ENCODE results near the gene RIPOR1.

Gene RIPOR1

DNA sequence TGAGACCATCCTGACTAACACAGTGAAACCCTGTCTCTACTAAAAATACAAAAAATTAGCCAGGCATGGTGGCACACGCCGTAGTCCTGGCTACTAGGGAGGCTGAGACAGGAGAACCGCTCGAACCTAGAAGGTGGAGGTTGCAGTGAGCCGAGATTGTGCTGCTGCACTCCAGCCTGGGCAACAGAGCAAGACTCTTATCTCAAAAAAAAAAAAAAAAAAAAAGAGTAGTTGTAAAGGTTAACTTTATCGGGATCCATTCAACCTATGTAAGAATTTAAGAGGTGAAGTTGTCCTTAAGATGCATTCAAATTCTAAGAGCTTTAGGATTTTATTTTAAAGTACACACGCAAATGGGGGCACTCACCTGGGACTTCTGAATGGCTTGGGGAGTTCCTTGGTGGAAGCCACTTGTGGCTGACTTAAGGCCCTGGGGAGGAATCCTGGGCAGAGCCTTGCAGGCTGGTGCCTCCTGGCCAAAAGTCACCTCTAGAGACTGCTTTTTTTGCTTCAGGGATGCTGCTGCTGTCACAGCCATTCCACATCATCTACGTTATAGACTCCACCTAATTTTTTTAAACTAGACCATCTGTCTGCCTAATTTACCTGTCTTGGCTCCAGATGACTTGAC, 37.0 kb downstream of the RIPOR1 start:
- no peak overlapping the region for H3K4me3 ChIP-seq (replicated peaks; ENCODE audit: low read depth, low read length)
- no peak for DNase-seq (ENCODE audit: extremely low read depth, low read depth)
- TF ChIP-seq CTCF (IDR thresholded peaks at IDR 0.05; ENCODE audit: low read depth, low read length, missing control alignments), result no peak

- no peak for DNase-seq (ENCODE audit: extremely low read depth, low read depth)
- TF ChIP-seq CTCF (IDR thresholded peaks at IDR 0.05; ENCODE audit: low read depth, low read length, missing control alignments), result no peak
- no peak overlapping the region for H3K4me3 ChIP-seq (replicated peaks; ENCODE audit: low read depth, low read length)
These were observed 42.8 kb downstream of the RIPOR1 start for GRCh38 chr16:67571464-67571863.

DNA sequence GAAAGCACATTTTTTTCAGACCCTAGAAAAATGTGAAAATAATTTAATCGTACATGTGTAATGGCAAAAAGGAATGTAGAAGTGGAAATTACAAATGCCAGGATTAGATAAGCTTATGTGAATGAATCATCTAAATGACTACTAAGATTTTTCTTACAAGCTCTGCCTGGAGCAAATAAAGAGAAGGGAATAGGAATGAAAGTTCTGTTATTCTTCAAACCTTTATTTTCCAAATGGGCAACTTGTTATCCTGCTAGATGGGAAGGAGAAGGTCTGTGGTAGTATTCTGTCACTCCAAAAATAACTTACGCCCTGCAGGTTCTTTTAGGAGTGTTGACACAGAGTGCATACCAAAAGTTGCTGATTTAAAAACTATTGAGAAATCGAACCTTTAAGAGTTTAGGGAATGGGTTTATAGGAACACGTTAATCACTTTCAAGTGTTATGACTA, 43.4 kb downstream of the RIPOR1 start:
- no peak for TF ChIP-seq CTCF (IDR thresholded peaks at IDR 0.05; ENCODE audit: low read depth, low read length, missing control alignments)
- H3K4me3 ChIP-seq (replicated peaks; ENCODE audit: low read depth, low read length), result no peak overlapping the region
- no peak for DNase-seq (ENCODE audit: extremely low read depth, low read depth)

DNA sequence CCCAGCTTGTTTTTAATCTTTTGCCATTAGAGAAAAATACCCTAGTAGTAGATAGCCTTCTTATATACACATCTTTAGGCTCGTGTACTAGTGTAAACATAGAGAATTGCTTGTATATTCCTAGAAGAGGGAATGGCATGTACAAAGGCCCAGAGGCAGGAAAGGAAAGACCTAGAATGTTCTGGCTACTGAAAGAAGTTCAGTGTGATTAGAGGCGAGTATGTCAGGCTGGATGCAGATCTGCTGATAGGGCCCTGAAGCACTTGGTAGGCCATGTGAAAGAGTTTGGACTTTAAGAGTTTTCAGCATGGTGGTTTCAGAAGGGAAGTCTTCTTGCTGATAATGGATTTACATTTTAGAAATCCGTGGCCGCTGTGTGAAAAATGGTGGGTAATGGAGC, 51.1 kb downstream of the RIPOR1 start:
- TF ChIP-seq CTCF (IDR thresholded peaks at IDR 0.05; ENCODE audit: low read depth, low read length, missing control alignments), result no peak
- H3K4me3 ChIP-seq (replicated peaks; ENCODE audit: low read depth, low read length), result no peak overlapping the region
- no peak for DNase-seq (ENCODE audit: extremely low read depth, low read depth)

DNA sequence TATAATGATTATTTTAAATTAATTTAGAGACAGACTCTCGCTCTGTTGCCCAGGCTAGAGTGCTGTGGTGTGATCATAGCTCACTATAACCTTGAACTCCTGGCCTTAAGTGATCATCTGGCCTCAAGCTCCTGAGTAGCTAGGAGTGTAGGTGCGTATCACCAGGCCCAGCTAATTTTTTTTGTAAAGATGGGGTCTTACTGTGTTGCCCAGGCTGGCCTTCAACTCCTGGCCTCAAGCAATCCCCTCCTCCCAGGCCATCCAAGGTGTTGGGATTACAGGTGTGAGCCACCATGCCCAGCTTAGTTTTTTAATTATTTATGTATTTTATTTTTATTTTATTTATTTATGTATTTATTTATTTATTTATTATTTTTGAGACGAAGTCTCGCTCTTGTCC, 51.6 kb downstream of the RIPOR1 start:
- no peak for TF ChIP-seq CTCF (IDR thresholded peaks at IDR 0.05; ENCODE audit: low read depth, low read length, missing control alignments)

GRCh38 chr16:67593288-67593687, 64.7 kb downstream of the RIPOR1 start:
- no peak for TF ChIP-seq CTCF (IDR thresholded peaks at IDR 0.05; ENCODE audit: low read depth, low read length, missing control alignments)
- no peak for DNase-seq (ENCODE audit: extremely low read depth, low read depth)
- H3K4me3 ChIP-seq (replicated peaks; ENCODE audit: low read depth, low read length), result no peak overlapping the region

More for the DNA sequence above, 51.6 kb downstream of the RIPOR1 start:
- no peak for DNase-seq (ENCODE audit: extremely low read depth, low read depth)
- no peak overlapping the region for H3K4me3 ChIP-seq (replicated peaks; ENCODE audit: low read depth, low read length)

GRCh38 chr16:67593701-67594100, 65.1 kb downstream of the RIPOR1 start:
- no peak overlapping the region for H3K4me3 ChIP-seq (replicated peaks; ENCODE audit: low read depth, low read length)
- DNase-seq (ENCODE audit: extremely low read depth, low read depth), result no peak
- no peak for TF ChIP-seq CTCF (IDR thresholded peaks at IDR 0.05; ENCODE audit: low read depth, low read length, missing control alignments)

All from HFF-Myc (cell line).